ENCODE data around the gene IQSEC3. TPM values are rescaled to one million over a fixed set of nuclear protein-coding genes. Genes with fewer than 3 reads are reported as not detected.
A peak's percentile ranks its signal among the peaks of the same experiment; 100 is the strongest.

IQSEC3 gene
- total and polyA plus RNA-seq, 2 of the 13 experiments (the other 11 are each of a cell fraction or from before 2014, with no cell fraction given): not detected

DNA sequence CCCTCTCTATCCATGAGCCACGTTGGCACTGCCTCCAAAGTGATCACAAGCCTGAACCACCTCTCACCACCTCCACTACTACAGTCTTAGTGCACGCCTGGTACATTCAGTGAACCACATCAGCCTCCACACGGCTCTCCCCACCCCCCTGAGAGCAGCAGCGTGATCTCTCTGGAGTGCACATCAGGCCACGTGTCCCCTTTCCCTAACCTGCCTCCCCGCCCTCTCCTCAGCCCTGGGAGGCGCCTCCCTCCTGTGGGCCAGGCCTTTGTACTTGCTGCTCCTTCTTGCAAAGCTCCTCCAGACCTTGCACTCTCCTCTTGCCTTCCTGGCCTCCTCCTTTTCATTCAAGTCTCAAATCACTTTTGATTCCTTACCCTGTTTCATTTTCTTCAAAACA, 97.6 kb downstream of the IQSEC3 start:
- intact Hi-C loops (cut with micrococcal nuclease; ENCODE audit: unreplicated experiment) (no loop called here), in situ Hi-C loops (cut with HindIII; ENCODE audit: extremely low pct_ligation_motif_present, low pct_unique_long_range_greater_than_20kb) (no loop called here)
- WGBS (ENCODE audit: low lambda C conversion rate): 8% methylated on average over 6 of the region's 7 CpGs
- peaks cover 0 to 68% of the 10 kb centered on the region in 2 experiments; a peak in 4 of 5 replicates for H3K27me3 ChIP-seq (ENCODE audit: control insufficient read depth in 1 of 2, insufficient read depth in 2 of 2, low read length in 2 of 2)
- peaks cover 32% of the 10 kb centered on the region for H3K4me1 ChIP-seq (ENCODE audit: insufficient read depth, low read length)
- DNase-seq (ENCODE audit: low spot score) (no peak), ATAC-seq (peak; percentile 30), FAIRE-seq (no peak)
- no TSS peak for BruUV-seq (replicated peaks)
- no peak overlapping the region for H3K9ac ChIP-seq (ENCODE audit: insufficient read depth, low read depth, low read length)
- no peak for TF ChIP-seq TCF12 (IDR thresholded peaks at IDR 0.05)
- TF ChIP-seq TCF12 (CRISPR knock-in tag; IDR thresholded peaks at IDR 0.05): no peak
- no peak for TF ChIP-seq MIXL1 (CRISPR knock-in tag; IDR thresholded peaks at IDR 0.05)
- no peak for TF ChIP-seq SSRP1 (CRISPR knock-in tag; IDR thresholded peaks at IDR 0.05)
- no peak for TF ChIP-seq EZH2 (conservative IDR thresholded peaks at IDR 0.05; ENCODE audit: low read depth, low read length)
- H3K4me2 ChIP-seq (ENCODE audit: low read depth, low read length): 0 out of 2 replicates have a peak overlapping the region, but pooled peaks have one; percentile 24
- H2AFZ ChIP-seq (ENCODE audit: low read length): no peak overlapping the region
- H3K27ac ChIP-seq (ENCODE audit: extremely low read length, insufficient read depth, low read length): no peak overlapping the region
- no peaks in the 10 kb centered on the region for H3K36me3 ChIP-seq (replicated peaks in 1 of 2; ENCODE audit: control insufficient read depth in 1 of 2, insufficient read depth in 2 of 2, low read length in 2 of 2)
- no peaks in the 10 kb centered on the region for H3K9me3 ChIP-seq (ENCODE audit: low read length)
- H3K79me2 ChIP-seq (ENCODE audit: insufficient read depth, low read length): no peaks in the 10 kb centered on the region
- CTCF ChIA-PET (ENCODE audit: low intra/inter-chr PET ratio, low total read pairs): no interaction called here
- POLR2A ChIA-PET: no interaction called here
- no peak overlapping the region for H3K4me3 ChIP-seq (replicated peaks in 1 of 3; ENCODE audit: insufficient read depth in 1 of 3, low read depth in 2 of 3, low read length in 3 of 3)
- 0 out of 2 replicates have a peak, but pooled peaks cover 3% of the 10 kb centered on the region for H4K20me1 ChIP-seq (ENCODE audit: insufficient read depth, low read length)

DNA sequence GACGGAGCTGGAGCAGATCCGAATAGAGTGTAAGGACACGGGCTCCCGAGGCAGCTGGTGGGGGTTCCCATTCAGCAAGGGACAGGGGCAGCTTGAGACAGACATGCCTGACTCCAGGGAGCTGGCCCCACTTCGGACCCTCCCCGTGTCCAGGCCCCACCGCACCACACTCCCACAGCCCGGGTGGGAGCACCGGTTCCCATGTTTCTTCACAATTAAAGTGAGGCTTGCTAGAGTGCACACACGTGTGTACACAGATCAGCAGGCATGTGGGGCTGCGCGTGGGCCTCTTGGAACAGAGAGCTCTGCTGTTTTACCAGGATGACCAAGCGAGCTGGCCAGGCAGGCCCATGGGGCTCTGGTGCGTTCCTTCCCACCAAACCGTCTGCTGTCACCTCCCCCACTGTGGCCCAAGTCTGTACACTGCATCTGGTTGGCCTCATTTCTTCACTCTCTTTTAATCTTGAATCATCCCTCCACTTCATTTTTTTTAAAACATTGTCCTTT, 99.3 kb downstream of the IQSEC3 start:
- ChIA-PET POLR2A (no interaction called here), CTCF (ENCODE audit: low intra/inter-chr PET ratio, low total read pairs) (interaction anchor here (1.1 kb wide), 1 partner anchor 54 kb away, joined by 3 read pairs; no protein-coding TSS in a partner anchor)
- ATAC-seq (no peak), FAIRE-seq (no peak), DNase-seq (ENCODE audit: low spot score) (no peak)
- BruUV-seq (replicated peaks): no TSS peak
- no peak overlapping the region for H2AFZ ChIP-seq (ENCODE audit: low read length)
- no peak overlapping the region for H3K4me3 ChIP-seq (replicated peaks in 1 of 3; ENCODE audit: insufficient read depth in 1 of 3, low read depth in 2 of 3, low read length in 3 of 3)
- no peak overlapping the region for H3K27ac ChIP-seq (ENCODE audit: extremely low read length, insufficient read depth, low read length)
- intact Hi-C loops (cut with micrococcal nuclease; ENCODE audit: unreplicated experiment) (no loop called here), in situ Hi-C loops (cut with HindIII; ENCODE audit: extremely low pct_ligation_motif_present, low pct_unique_long_range_greater_than_20kb) (no loop called here)
- no peaks in the 10 kb centered on the region for H3K79me2 ChIP-seq (ENCODE audit: insufficient read depth, low read length)
- no peaks in the 10 kb centered on the region for H3K36me3 ChIP-seq (replicated peaks in 1 of 2; ENCODE audit: control insufficient read depth in 1 of 2, insufficient read depth in 2 of 2, low read length in 2 of 2)
- peaks cover 32% of the 10 kb centered on the region for H3K4me1 ChIP-seq (ENCODE audit: insufficient read depth, low read length)
- 0 out of 2 replicates have a peak, but pooled peaks cover 3% of the 10 kb centered on the region for H4K20me1 ChIP-seq (ENCODE audit: insufficient read depth, low read length)
- H3K9me3 ChIP-seq (ENCODE audit: low read length): no peaks in the 10 kb centered on the region
- H3K9ac ChIP-seq (ENCODE audit: insufficient read depth, low read depth, low read length): no peak overlapping the region
- WGBS (ENCODE audit: low lambda C conversion rate): 45% methylated on average over 10 of the region's 15 CpGs
- no peak overlapping the region for H3K4me2 ChIP-seq (ENCODE audit: low read depth, low read length)
- H3K27me3 ChIP-seq (ENCODE audit: control insufficient read depth in 1 of 2, insufficient read depth in 2 of 2, low read length in 2 of 2): peaks cover 1 to 84% of the 10 kb centered on the region in 2 experiments; a peak in 4 of 5 replicates
- TF ChIP-seq ZNF614 (CRISPR knock-in tag; IDR thresholded peaks at IDR 0.05; ENCODE audit: borderline replicate concordance) (no peak), SATB2 (CRISPR knock-in tag; IDR thresholded peaks at IDR 0.05) (no peak)
